Measurements from ENCODE around the gene SOX12.

- TF ChIP-seq CTCF (IDR thresholded peaks at IDR 0.05), result no peak
- TF ChIP-seq EZH2 (IDR thresholded peaks at IDR 0.05; ENCODE audit: borderline replicate concordance, insufficient read depth, low read depth, low read length, poor library complexity, severe bottlenecking), result no peak
Observed at GRCh38 chr20:305745-306144, 19.6 kb upstream of the SOX12 start.

Data from B cell (primary cell).